H1 (cell line): ENCODE results near the gene SLC23A2. TPM values are rescaled to one million over a fixed set of nuclear protein-coding genes. Genes with fewer than 3 reads are reported as not detected.

Experiments used
- ASH2L ChIP-seq: fragments of 200-600, 300-600 bp; sonication (generic); IDR thresholded peaks from one replicate; pipeline ENCODE4 v1.7.1; 2017; ENCODE audit warnings: low read length
- ATF3 ChIP-seq: IDR thresholded peaks from 2 replicates; pipeline ENCODE4 v1.6.1; 2011; ENCODE audit warnings: low read depth, mild to moderate bottlenecking, low read length; ENCODE audit not compliant: insufficient read depth
- BCL11A ChIP-seq, 2 experiments: IDR thresholded peaks; one replicate each; pipeline ENCODE4 v1.6.1; 2011; ENCODE audit warnings: low read depth in 2 of 2, low read length in 2 of 2, mild to moderate bottlenecking in 2 of 2
- CHD7 ChIP-seq: fragments of 300-600 bp; sonication (generic); IDR thresholded peaks from 2 replicates; pipeline ENCODE4 v1.7.1; 2012; ENCODE audit warnings: low read length, moderate library complexity, mild to moderate bottlenecking, inconsistent platforms; ENCODE audit not compliant: insufficient replicate concordance
- EGR1 ChIP-seq: IDR thresholded peaks from 2 replicates; pipeline ENCODE4 v1.6.1; 2011; ENCODE audit warnings: low read depth, low read length, borderline replicate concordance
- EZH2 ChIP-seq: fragments of 200-600 bp; sonication (generic); IDR thresholded peaks from 2 replicates; pipeline ENCODE4 v1.7.1; 2012; ENCODE audit warnings: low read depth, mild to moderate bottlenecking, moderate library complexity, low read length, inconsistent platforms; ENCODE audit not compliant: severe bottlenecking
- FOSL1 ChIP-seq: IDR thresholded peaks from 2 replicates; pipeline ENCODE4 v1.6.1; 2011; ENCODE audit warnings: mild to moderate bottlenecking, low read depth, low read length, moderate library complexity; ENCODE audit not compliant: insufficient read depth
- JUN ChIP-seq: IDR thresholded peaks from 2 replicates; pipeline ENCODE4 v1.6.1; 2011; ENCODE audit warnings: low read depth, mild to moderate bottlenecking, improper control_type of control experiment, low read length
- MAX ChIP-seq: IDR thresholded peaks from 2 replicates; pipeline ENCODE4 v1.6.1; 2012; ENCODE audit warnings: inconsistent platforms
- PHF8 ChIP-seq: fragments of 200-600 bp; sonication (generic); conservative IDR thresholded peaks from 2 replicates; pipeline ENCODE4 v1.7.1; 2012; ENCODE audit warnings: low read depth, mild to moderate bottlenecking, inconsistent platforms, low read length, moderate library complexity
- SIRT6 ChIP-seq: IDR thresholded peaks from one replicate; pipeline ENCODE4 v1.7.1; 2012; ENCODE audit warnings: low read length, inconsistent platforms
- polyA plus RNA-seq, 7 experiments: library from polyadenylated mRNA; depleted of rRNA in 3 of 7; stranded (reverse) in 5 of 7; unstranded in 2 of 7; fragments of >200 nt in 5 of 7; fragments of 200-250 nt in 2 of 7; gene quantifications; 1 replicate in 5 of 7; 2 replicates in 1 of 7; 4 replicates in 1 of 7; pipeline versions ENCODE4 v1.2.1 to v1.2.3, GENCODE V29; 2011 to 2013; ENCODE audit warnings: missing spikeins in 2 of 7, mixed read lengths in 2 of 7
- total RNA-seq: library from RNA; stranded (reverse); fragmentation: NEBNext Ultra II Directional; extraction: Animal tissue kit (Norgen Biotek cat#: 25700); gene quantifications from 2 replicates; pipeline ENCODE4 v1.2.1, GENCODE V29; 2021

SLC23A2 gene
- total and polyA plus RNA-seq, 2 of the 8 experiments (the other 6 are each of a cell fraction or from before 2014, with no cell fraction given), result 17.0 to 18.6 TPM

GRCh38 chr20:4819901-4820300 is 181.4 kb downstream of the SLC23A2 start (continued):
- TF ChIP-seq CHD7 (no peak), ATF3 (no peak), PHF8 (no peak), EGR1 (no peak), JUN (no peak), BCL11A (IDR thresholded peaks at IDR 0.05; ENCODE audit: low read depth in 2 of 2, low read length in 2 of 2) (no peak), SIRT6 (no peak), EZH2 (no peak), FOSL1 (no peak), MAX (no peak), ASH2L (no peak)
